GM21367 (cell line): Measurements from ENCODE around the gene FAM124A.

Experiments used
- ATAC-seq: cut with Tn5 transposase; IDR thresholded peaks from one replicate; pipeline ENCODE4 v1.9.1; 2021; ENCODE audit not compliant: unreplicated experiment

FAM124A gene

DNA sequence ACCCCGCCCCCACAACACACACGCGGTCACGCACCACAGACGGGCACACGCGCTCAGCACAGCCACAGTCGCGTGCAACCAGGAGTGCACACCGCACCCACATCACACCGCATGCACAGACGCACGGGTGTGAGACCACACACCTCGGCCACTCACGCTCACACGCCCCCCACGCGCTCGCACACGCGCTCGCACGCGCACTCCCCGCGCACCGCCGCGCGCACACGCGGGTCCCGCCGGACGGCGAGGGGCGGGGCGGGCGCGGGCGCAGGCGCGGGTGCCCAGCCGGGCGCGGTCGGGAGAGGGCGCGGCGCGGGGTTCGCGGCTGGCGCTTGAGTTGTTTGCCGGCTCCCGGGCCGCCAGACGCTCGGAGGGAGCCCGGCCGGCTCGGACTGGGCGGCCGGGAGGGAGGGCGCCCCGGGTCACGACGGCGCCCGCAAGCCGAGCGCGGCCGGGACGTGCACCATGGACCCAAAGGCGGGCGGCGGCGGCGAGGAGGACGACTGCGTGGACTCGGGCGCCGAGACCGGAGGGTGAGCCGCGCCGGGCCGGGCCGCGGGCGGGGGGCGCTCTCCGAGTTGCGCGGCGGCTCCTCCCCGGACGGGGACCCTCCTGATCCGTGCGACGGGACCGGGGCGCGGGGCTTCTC is at the start of gene FAM124A:
Gene FAM124A (plus strand): TSS at position 362 of the 649 bp plus-strand sequence. CDS start 104 bp downstream, at position 466.
- peak; percentile 80 for ATAC-seq

GRCh38 chr13:51175021-51175420 is 47.2 kb upstream of the FAM124A start:
- ATAC-seq: no peak

GRCh38 chr13:51175639-51176038 is 46.6 kb upstream of the FAM124A start:
- no peak for ATAC-seq

DNA sequence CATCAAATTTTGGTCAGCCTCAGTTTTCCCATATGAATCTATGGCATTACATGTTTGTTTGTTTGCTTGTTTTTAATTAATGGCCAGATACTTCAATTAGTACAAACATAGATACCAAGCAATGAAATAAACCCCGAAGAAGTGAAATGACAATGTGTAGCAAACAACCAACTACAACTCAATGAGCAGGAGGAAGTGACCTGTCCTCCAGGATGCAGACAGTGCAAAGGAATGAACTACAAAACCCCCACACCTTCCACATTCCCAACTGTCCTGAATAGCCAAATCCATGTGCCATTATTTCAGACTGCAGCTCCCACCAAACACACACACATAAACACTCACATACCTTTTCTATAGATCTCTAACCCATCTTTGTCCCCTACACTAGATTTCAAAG is 45.0 kb upstream of the FAM124A start:
- no peak for ATAC-seq

DNA sequence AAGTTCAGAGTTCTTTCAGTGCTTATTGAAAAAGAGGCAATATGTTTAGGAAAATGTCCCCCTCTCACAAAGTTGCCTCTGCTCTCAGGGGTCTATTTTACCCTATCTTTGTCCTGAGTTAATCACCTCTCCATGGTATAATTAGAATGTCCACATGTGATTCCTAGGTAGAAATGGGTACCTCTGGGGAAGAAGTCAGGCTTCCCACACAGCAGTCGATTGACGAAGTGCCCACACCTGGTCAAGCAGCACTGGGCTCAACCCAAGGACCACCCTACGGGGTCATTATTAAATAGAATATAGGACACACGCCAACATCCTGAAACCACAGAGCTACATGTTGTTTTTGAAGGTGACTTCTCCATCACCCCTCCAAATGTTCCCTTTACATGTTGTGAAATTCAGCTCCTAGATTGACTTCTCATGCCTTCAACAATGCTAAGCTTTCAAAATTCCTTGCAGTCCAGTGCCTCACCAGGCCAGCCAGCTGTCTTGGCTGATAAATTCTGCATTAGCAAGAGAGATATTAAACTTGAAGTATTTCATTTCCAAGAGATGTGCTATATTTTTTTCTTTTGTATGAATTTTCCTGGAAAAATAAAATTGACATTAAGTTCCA is 43.6 kb upstream of the FAM124A start:
- ATAC-seq: no peak

GRCh38 chr13:51179432-51179971 is 42.7 kb upstream of the FAM124A start:
- no peak for ATAC-seq

- ATAC-seq: no peak
Observed at GRCh38 chr13:51180853-51181511, 41.2 kb upstream of the FAM124A start.

DNA sequence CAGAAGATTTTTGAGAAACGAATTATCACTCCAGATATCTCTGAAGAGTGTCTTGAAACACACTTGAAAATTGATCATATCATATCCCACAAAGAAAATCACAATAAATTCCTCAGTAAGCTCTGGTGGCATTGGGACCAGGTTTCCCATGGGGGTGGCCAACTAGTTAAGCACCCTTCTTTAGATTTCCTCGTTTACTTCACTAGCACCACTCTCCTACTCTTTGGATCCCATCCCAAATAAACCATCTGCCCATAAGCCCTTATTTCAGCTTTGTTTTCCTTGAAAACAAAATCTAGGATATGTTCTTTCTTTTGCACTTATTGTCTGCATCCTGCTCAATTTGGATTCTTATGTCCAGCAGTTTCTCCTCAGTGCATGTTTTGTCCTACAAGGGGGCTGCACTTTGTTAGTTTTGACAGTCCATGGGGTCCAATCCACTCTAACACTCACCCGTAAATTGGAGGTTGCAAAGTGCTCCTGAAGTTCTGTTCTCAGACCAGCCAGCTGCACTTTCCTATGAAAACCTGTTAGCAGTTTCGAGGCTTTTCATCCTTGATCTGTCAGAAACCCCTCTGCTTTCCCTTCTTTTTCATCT is 40.3 kb upstream of the FAM124A start:
- no peak for ATAC-seq

DNA sequence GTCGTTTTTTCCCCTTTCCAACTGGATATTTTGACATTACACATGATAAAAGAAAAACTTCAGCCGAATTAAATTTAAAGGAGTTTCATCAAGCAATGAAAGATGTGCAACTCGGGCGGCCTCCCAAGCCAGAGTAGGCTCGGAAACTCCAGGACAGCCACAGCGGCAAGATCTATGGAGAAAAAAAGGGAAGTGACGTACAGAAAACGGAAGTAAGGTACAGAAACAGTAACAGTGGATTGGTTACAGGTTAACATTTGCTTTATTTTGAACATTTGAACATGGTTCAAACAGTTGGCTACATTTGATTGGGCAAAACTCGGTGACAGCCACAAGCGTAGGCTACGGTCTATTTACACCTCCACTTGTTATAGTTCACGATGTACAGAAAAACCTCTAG is 30.5 kb upstream of the FAM124A start:
- no peak for ATAC-seq

- ATAC-seq: no peak
Observed at GRCh38 chr13:51192348-51192747, 29.9 kb upstream of the FAM124A start.

DNA sequence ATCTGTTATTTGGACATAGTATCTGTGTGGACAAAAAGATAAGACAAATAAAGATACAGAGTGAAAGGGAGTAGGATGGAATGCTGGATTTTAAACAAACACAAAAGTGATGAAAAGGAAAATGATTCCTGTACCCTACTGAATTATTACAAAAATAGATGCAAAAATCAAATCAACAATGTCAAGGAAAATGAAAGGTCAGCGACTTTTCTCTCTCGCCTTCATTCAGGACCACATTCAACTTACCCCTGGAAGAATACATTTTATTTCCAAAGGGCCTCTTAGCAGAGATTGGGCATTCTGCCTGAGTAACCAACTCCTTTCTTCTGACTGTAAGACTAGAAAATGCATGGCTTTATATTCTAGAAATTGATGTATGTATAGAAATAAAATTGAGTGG is 28.8 kb upstream of the FAM124A start:
- ATAC-seq: no peak

- no peak for ATAC-seq
Observed at GRCh38 chr13:51194942-51195341, 27.3 kb upstream of the FAM124A start.

GRCh38 chr13:51201886-51202285 is 20.3 kb upstream of the FAM124A start:
- no peak for ATAC-seq

DNA sequence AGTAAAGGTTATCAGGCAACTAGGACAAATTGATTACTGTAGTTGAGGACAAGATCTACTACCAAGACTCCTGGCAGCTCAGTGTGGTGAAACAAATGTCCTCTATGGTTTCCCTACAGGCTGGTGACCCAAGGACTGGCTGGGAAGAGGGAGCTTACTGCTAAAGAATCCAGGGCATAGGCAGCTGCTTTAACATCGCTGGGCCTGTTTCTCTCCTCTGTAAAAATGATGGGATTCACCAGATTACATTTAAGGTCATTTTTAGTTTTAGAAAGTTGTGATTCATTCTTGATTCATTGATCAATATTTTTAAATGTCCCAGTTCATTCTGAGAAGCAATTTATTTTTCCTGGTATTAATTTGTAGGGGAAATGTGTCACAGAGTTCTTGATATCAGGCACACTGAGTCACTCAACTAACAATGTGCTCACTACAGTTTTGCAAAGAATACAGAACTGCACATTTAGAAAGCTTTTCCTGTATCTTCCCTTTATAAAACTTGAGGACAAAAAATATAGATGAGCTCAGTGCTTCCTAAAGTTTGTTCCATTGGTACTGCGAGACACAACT is 19.6 kb upstream of the FAM124A start:
- ATAC-seq: no peak

- ATAC-seq: no peak
Observed at GRCh38 chr13:51206584-51206983, 15.6 kb upstream of the FAM124A start.

DNA sequence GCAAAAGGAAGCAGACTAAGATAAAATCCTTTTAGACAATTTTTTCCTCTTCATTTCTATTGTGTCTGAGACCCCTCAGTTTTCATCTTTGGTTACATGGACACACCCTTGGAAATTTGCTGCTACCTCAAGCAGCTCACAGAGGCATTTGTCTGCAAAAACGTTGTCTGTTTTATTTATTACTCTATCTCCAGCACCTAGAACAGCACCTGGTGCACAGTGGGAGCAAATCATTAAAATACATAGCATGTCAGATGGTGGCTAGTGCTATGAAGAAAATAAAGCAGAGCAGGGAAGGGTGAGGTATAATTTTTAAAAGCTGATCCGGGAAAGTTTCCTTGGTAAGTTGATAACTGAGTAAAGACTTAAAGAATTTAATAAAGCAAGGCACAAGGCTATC is 14.3 kb upstream of the FAM124A start:
- ATAC-seq: no peak

- ATAC-seq: no peak
Observed at GRCh38 chr13:51208716-51209115, 13.5 kb upstream of the FAM124A start.

- no peak for ATAC-seq
Observed at GRCh38 chr13:51211910-51212309, 10.3 kb upstream of the FAM124A start.

GRCh38 chr13:51212758-51213157 is 9.4 kb upstream of the FAM124A start:
- ATAC-seq: no peak

DNA sequence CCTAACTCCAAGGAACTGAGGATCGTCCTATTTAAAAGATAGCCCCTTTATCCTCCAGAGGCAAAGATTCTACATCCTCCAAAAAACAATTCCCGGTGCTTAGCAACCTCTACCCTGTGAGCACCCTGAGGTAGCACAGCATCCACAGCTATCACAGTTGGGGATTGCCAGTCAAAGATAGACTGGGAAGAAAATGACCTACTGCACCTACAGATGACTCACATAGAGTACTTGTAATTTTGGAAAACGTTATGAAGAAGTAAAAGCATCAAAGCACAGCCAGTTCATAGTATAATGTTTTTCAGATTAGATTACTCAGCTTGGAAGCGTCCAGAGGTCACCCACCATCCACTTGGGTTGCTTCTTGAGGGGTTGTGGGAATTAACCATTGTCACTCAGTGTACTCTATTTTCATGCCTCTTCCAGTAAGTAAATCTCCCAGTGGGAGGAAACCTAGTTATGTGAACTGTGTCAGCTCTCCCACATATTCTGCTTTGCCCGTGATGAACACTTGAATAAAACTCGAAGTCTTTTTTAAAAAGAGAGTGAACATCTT is 8.9 kb upstream of the FAM124A start:
- ATAC-seq: no peak

DNA sequence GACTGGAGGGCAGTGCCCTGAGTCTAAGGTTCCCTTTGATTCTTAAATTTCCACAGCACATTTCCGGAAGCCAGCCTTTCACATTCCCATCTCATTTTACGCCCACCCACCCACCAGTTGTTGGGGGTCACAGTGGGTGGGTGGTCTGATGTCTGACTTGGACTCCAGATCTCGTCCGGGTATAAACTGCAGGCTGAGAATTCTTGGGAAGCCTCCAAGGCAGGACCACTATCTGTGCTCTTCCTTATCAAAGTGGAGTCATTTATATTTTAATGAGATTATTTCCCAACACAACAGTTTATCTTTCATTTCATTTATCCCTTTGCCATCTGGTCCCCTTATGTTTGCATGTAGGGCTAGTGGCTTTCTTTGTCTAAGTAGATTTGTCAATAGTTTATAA is 3.6 kb upstream of the FAM124A start:
- no peak for ATAC-seq
